Measurements from ENCODE around the gene FAM210B.

DNA sequence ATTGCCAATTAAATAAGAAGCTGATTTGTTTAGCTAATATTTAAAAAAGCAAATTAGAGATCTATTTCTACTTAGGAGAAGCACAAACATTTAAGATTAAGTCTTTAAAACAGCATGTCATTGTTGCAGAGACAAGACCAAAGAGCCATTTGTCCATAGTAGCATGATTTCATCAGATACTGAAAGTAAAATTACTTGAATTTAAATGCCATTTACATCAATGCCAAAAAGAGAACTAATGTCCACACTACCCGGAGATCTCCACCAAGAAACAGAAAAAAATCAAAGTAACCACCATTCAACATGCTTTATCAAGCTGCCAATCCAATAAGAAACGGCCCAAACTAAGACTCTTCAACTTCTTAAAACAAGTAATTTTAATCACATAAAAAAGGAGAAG, 17.6 kb downstream of the FAM210B start:
- no peak for TF ChIP-seq POLR2A (IDR thresholded peaks at IDR 0.05; ENCODE audit: low read depth, low read length)
- no peak for TF ChIP-seq POLR2AphosphoS5 (IDR thresholded peaks at IDR 0.05; ENCODE audit: low read depth, low read length)
- no peak for TF ChIP-seq TAF1 (IDR thresholded peaks at IDR 0.05; ENCODE audit: low read depth, low read length)
- no peak for TF ChIP-seq POU2F2 (IDR thresholded peaks at IDR 0.05; ENCODE audit: low read depth, low read length)
- TF ChIP-seq SPI1 (IDR thresholded peaks at IDR 0.05; ENCODE audit: low read depth, low read length): no peak
- no peak for TF ChIP-seq PAX5 (IDR thresholded peaks at IDR 0.05; ENCODE audit: insufficient read depth, low read length, severe bottlenecking)
